Fibroblast of upper back skin (primary cell): ENCODE results near the gene TFF3.
A peak's percentile ranks its signal among the peaks of the same experiment; 100 is the strongest.

Source experiments
- DNase-seq: peaks from one replicate; pipeline ENCODE4 v3.0.0-alpha.2; 2013

Gene TFF3

DNA sequence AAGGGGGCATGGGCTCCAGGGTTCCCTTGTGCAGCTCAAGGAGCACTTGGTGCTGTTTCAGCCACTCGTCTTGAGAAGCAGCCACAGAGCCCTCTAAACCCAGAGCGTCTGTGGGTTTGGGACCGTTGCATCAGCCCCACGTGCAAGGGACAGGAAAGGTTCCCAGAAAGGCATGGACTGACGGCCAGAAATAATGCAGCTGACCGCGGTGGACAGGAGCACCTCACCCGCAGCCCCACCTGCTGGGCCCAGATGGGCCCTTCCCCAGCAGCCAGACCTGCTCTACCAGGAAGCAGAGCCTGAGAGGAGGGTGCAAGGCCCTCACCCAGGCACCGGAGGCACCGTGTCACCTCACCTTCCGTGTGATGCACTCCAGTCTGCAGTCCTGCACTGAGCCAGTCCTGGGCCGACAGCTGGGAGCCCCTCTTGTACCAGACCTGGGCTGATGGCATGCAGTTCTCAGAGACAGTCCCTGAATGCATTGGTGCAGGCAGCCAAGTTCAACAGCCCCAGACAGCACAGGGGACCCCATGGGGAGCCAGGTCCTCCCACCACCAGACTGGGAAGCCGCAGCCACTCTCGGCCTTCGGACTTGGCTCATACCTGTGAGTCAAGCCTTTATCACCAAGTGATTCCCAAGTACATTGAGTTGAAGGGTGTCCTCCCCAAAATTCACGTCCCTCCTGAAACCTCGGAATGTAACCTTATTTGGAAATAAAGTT is 4.8 kb upstream of the TFF3 start:
- DNase-seq, result no peak

DNA sequence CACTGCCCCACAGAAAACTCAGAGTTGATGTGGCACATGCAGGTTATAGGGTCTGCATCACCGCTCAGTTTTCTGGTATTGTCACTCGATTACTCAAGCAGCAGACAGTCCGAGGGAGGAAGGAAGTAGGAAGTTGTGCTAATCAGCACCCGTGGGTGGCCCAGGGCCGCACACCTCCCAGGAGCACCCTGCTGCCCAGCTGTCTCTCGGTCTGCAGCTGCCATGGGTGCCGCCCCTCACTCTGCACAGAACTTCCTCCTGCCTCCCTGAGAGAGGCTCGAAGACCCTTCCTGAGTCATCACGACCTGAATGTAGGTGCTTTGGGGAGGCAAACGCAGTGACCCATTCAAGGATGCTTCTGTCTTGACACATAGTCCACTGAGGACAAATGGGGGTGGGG is 4.2 kb upstream of the TFF3 start:
- DNase-seq, result no peak

DNA sequence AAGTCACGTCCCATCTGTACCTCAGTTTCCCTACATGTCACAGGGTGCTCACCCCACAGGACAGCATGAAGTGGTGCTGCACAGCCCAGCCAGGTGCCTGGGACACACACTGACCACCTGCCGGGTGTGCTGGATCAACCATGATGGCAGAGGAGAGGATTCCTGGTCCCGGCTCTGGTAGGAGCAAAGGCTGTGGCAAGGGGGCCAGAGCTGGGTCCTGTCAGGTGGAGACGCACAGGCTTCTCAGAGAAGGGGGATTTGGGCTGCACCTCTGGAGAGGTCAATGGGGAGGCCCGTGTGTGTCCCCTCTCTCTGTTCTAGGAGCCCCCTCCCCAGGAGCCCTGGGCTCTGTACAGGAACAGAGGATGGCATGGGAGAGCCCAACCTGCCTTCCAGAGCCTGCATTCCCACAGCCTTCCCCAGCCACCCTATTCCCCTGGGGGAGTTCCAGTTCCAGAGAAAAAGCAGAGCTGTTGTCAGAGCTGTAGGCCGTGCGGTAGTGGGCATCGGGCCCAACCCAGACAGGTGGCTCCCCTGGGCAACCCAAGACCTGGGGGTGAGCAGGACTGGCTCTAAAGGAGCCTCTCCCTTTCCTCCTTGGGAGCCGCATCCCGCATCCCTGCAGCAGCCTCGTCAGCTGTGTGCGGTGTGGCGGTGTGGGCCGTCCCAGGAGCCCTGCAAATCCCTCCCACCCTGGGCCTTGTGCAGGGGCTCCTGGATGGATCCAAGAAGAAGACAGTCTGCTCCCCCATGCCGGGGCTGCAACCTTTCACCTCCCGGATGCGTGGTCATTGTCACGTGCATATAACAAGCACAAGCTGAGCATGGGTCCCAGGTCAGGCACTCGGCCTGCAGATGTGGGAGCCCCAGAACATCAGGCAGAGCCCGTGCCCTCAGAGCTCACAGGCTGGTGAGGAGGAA is 2.9 kb upstream of the TFF3 start:
- no peak for DNase-seq

GRCh38 chr21:42317341-42317741 is 2.1 kb upstream of the TFF3 start:
- no peak for DNase-seq

DNA sequence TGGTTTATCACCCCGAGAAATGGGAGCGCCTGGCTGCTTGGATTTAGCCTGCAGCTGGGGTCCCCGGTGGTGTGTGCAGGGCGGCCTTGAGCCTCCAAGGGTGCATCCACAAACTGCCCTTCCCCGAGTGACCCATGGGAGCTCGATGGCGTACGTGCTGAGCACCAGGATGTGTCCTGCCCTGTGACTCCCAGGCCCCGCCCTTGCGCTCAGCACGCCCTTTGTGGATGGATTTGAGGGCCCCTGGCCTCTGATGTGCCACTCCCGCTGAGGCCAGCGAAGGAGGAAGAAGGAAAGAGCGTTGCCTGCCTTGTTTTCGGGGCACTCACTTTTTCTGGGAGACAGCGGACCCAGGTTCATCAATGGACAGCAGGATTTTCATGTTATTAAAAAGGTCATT is 1.7 kb upstream of the TFF3 start:
- no peak for DNase-seq

DNA sequence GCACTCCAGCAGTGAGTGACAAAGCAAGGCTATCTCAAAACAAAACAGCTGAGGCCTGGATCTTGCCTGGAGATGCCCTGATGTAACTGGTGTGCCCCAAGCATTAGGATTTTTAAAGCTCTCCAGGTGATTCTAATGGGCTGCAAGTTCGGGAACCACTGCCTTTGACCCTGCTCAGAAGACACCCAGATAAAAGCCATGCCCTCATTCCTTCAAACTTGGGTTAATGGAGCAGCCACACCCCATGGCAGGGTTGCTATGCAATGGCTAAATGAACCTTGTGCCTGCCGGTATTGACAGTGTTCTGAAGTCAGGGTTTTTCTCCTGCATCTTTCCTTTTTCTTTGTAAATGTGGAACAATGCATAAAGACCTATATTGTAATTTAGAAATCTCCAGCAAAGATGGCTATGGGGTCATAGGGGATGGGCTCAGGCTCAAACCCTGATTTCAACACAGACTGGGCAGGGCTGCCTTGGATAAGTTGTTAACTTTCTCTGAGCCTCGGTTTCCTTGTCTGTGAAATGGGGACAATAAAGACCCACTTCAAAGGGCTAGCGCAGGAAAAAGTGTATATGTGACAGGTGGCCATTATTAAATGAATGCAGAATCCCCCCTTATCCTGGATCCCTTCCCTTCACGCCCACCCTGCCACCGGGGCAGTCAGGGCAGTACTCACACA is 453 bp downstream of the TFF3 start:
- no peak for DNase-seq

DNA sequence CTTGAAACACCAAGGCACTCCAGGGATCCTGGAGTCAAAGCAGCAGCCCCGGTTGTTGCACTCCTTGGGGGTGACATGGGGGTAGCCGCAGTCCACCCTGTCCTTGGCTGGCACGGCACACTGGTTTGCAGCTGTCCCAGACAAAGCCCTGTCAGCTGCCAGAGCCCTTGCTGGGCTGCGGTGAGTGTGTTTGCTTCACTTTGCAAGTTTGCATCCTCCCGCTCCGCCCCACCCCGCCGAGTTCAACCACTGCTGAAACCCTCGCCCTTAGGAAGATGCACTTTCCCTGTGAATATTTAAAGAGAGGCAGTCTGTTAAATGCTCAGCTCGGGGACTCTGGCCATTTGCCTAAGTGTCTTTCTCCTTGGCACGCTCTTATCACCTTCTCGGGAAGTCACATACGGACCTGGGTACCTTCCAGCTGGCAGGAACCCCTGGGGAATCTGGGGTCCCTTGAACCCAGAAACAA is 1.7 kb downstream of the TFF3 start:
- DNase-seq, result no peak

GRCh38 chr21:42312626-42313104 is 2.5 kb downstream of the TFF3 start:
- DNase-seq, result no peak

DNA sequence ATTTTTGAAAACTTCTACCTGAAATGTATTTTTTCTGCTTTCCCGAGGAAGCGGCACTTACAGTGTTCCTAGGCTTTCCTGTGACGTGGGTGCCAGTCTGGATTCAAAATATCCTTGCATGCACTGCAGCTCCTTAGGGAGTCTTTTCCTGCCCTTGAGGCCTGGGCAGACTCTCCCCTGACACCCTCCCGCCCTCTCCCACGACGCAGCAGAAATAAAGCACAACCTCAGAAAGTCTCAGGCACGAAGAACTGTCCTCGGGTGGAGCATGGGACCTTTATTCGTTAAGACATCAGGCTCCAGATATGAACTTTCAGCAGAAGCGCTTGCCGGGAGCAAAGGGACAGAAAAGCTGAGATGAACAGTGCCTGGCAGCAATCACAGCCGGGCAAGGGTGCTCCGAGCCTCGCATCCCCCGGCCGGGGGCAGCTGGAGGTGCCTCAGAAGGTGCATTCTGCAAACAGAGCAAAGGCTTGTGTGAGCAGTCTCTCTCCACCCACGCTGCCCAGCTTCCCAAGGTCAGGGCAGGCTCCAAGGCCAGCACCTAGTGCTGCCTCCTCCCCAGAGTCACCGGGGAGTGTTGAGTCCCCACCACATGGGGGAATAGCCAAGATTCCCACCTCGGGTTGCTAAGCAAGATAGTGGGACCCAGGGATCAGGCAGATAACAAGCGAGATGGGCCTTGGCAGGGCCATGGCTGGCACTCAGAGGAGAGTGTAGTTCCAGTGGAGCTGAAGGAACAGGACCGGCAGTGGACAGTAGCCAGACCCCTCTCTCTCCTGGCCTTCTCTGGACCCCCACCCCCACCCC is 3.2 kb downstream of the TFF3 start:
- no peak for DNase-seq

GRCh38 chr21:42311160-42311559 is 4.0 kb downstream of the TFF3 start:
- DNase-seq, result no peak

- DNase-seq, result no peak
Observed at GRCh38 chr21:42310411-42311001, 4.7 kb downstream of the TFF3 start.

DNA sequence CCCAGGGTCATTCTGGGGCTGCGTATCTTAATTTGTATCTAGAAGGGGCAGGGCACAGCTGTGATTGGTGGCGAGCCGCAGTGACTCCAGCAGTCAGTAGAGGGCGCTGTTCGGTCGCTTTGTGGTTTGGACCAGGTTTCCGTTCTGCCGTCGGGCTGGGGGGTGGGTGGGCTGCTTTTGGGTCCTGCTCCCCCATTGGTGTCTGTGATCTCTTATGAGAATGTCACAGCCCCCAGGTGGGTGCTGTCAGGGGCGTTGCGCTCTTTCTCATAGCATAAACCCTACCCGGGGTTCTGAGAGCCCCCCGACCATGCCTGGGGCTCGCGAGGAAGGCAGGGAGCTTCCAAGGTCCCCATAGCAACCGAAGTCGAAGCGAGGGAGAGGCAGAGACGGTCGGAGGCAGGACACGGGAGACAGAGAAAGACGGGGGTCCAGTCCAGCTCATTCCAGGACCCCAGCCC is 5.4 kb downstream of the TFF3 start:
- peak; percentile 12 for DNase-seq

GRCh38 chr21:42308914-42309752 is 6.1 kb downstream of the TFF3 start:
- DNase-seq, result no peak

DNA sequence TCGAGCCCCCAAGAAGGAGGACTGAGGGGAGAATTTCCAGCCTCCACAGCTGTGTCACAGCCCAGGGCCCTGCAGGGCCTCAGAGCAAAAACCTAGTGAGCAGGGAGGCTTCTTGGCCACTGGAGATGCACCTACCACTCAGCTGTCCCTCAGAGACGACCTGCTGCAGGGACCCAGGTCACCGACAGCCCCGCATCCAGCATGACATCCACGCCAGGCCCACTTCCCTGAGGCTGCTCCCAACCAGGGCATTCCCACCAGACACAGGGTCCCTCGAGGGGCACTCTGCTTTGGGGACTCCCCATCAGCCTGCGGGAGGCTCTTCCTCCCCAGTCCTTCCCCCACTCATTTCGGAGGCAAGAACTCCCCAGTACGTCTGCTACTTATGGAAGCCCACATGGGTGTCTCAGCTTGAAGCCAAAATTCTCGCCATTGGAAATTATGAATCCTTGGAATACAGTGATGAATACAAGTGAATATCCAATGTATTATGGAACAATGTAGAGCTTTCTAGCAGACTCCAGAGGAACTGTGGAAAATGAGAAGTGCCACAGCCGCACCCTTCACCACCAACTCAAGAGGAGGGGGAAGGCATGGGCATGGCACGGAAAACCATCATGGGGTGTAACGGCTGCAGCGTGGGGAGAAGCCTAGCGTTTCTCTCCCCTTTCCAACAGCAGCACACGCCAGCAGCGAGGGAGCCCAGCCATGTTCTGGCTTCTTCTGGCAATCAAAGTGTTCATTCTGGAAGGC is 6.9 kb downstream of the TFF3 start:
- DNase-seq, result no peak

DNA sequence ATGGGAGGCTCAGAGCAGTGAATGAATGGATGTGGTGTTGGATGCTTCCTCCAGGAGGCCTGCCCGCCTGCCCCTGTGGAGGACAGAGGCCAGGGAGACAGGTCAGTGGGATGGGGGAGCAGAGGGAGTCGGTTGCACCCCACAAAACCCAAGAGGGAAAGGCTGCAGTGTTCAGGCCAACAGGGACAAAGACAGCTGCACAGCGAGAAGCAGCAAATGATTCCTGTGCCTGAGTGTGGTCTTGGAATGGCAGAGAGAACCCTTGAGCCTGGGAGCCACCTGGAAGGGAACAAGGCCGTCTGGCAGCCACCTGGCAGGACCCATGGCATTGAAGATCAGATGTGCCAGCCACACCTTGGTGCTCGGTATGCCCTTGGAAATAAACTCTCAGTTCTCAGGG is 8.1 kb downstream of the TFF3 start:
- DNase-seq, result no peak

DNA sequence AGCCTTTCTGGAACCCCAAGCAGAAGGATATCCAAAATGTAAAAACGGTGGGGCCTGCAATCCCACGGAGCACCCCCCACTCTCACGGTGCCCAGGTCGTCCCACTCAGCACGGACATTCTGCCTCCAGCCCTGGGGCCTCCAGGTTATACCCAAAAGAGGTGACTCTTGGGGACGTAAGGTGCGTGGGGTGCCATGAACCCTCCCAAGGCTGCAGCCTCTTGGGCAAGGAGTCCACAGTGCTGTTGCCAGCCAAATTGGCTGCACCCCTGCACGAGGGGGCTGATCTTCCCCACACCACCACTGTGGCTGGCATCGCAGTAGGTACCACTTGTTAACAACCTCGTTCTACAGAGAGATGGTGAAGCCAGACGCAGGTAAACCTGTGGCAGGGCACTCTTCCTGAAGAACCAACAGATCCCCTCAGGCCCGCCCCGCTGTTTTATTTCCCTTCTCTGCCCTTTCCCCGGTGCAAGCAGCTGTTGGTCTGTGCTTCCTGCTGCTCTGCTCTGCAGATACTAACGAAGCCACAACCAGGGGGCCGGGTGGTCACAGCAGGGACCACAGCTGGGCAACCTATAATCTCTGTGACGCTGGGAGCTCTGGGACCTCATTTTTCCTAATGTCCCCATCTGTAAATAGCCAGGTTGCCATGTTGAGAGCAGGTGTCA is 8.7 kb downstream of the TFF3 start:
- no peak for DNase-seq

GRCh38 chr21:42305707-42306147 is 9.5 kb downstream of the TFF3 start:
- no peak for DNase-seq

DNA sequence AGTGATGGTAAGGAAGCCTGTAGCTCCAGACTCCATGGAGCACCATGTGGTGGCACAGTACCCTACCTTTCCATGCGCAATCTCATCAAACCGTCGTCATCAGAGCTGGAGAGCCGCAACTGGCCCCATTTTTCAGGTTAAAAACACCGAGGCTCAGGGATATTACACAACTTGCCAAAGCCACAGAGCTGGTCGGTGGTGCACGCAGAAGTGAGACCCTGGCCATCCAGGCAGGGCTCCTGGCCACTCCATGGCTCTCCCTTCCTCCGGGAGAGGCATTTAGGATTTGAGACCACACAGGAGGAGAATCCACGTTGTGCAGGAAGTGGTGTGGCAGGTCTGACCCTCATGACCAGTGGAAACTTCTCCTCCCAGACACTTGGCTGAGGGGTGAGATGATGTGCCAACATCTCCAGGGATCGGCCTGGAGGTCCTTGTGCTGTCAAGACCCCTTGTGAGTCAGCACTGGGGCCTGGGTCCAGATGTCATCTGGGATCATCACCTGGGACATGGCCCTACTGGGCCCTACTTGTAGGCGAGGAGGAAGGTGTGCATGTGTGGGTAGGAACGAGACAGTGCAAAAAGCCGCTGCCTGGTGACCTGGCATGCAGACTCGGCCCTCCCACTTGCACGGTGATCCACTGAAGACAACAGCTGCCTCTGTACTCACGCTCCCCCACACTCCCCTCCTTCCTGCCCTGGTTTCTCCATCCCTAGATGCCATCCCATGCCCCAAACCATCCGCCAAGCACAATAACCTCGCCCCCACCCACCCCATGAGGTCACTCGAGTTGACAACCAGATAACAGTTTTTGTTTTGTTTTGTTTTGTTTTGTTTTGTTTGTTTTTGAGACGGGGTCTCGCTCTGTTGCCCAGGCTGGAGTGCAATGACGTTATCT is 10.4 kb downstream of the TFF3 start:
- DNase-seq, result no peak

GRCh38 chr21:42303443-42303842 is 11.8 kb downstream of the TFF3 start:
- no peak for DNase-seq
